Activated CD8-positive, alpha-beta memory T cell treated with anti-CD3 and anti-CD28 coated beads, Interleukin-2, amount 50 U/mL, for 48 hours (primary cell): ENCODE measurements around the gene NPPB.
A peak's percentile ranks its signal among the peaks of the same experiment; 100 is the strongest.
"Not testable (repeated sequence)": the region's sequence is repeated elsewhere in the genome, so short reads cannot be mapped to it uniquely, and the experiment has no call there.

Experiments
- DNase-seq: peaks from one replicate; pipeline ENCODE4 v3.0.0-alpha.2; 2020

The NPPB gene

DNA sequence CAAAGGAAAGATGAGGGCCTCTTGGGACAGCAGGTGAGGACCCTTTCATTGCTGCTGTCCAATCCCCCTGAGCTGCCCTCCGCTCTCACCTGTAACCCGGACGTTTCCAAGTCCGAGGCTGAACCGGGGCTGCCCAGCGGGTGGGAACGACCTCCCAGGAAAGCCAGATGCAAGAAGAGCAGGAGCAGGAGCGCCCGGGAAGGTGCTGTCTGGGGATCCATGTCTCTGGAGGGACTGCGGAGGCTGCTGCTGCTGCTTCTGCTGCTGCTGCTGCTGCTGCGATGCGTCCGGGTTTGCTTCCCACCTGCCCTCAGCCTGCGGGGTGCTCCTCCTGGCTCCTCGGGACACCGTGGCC, at the start of gene NPPB:
Gene NPPB (minus strand): TSS at position 333 of the 355 bp plus-strand sequence. CDS start 112 bp downstream, at position 221.
- no peak for DNase-seq

DNA sequence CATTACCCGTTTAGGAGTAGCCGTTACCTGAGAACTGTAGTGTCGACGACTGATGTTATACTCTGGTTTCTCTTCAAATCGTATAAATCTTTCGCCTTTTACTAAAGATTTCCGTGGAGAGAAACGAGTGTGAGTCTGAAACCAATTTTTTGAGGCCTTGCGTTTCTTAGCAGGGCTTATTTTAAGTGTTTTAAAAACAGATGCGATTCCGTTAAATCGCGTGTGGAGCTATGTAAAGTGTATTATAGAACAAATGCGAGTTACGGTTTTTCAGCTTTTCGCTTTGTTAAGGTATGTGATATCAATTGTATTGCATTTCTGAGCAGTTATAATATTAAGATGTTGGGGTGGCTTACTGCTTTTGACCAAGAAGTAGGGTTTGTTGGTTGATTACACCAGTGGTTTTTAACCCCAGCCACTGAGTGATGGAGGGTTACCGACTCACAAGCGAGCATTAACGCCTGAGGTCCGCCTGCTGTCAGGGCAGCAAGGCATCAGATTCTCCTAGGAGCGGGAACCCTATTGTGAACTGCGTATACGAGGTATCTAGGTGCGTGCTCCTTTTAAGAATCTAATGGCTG, 49.4 kb upstream of the NPPB start:
- peak; percentile 87 for DNase-seq

DNA sequence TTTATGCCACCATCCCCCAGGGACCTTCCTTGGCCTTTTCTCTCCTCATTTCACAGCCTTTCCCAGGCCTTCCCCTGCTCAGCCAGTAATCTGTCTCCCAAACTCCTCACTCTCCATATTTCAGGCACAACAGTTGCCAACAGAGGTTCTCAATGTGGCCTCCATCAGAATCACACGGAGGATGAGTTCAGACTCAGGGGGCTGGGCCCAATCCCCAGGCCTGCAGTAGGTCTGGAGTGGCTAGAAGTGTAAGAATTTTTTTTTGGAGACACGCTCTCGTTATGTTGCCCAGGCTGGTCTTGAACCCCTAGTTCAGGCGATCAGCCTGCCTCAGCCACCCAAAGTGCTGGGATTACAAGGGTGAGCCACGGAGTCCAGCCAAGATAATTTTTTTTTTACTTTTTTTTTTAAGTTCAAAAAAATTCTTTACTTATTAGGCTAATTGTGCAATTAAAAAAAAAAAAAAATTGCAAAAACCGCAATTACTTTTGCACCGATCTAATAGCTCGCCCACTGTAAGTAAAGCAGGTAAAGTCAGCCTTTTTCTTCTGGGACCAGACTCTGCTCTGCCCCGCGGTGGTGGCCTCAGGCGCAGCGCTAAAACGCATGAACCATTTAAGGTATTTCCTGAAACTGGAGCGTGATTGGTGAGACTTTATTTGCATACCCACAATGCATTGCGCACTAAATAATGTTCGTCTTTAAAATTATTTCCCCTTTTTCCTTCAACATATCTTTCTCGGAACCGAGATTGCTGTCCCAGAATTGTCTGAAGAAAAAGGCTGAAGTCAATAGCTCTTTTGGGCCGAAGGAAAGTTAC, 48.7 kb upstream of the NPPB start:
- peak; percentile 83 for DNase-seq

DNA sequence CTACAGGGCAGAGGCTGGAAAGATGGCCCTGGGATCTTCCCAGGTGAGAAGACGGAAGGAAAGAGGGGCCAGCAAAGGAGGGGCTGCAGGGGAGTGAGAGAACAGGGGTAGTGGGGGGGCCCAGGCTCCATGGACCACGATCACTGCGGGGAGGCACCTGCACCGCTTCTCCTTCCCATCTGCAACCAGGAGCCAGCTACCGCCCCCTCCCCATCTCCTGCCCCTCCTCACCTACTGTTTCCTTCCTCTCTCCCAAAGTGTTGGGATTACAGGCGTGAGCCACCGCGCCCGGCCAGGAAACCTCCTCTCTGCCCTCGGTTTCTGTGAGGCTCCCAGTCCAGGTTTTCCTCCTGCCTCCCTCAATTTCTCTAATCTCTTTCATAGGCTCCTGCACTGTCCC, 48.1 kb upstream of the NPPB start:
- no peak for DNase-seq

DNA sequence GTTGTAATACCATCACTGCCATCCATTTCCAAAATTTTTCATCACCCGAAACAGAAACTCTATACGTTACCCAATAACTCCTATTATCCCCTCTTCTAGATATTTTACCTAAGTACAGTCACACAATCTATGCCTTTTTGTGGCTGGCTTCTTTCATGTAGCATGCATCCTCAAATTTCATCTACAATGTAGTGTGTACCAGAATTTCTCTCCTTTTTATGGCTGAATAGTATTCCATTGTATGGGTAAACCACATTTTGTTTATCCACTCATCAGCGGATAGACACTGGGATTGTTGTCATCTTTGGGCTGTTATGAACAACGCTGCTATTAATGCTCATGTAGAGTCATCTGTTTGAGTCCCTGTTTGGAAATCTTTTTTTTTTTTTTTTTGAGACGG, 46.2 kb upstream of the NPPB start:
- DNase-seq, result no peak

DNA sequence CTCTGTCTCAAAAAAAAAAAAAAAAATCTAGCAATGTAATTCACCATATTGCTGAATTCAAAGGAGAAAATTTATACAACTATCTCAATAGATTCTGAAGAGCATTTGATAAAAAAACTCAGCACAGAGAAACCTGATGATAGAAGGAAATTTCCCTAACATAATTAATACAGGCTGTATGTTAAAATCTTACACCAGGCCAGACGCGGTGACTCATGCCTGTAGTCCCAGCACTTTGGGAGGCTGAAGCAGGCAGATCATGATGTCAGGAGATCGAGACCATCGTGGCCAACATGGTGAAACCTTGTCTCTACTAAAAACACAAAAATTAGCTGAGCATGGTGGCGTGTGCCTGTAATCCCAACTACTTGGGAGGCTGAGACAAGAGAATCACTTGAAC, 45.4 kb upstream of the NPPB start:
- not testable (repeated sequence) for DNase-seq

DNA sequence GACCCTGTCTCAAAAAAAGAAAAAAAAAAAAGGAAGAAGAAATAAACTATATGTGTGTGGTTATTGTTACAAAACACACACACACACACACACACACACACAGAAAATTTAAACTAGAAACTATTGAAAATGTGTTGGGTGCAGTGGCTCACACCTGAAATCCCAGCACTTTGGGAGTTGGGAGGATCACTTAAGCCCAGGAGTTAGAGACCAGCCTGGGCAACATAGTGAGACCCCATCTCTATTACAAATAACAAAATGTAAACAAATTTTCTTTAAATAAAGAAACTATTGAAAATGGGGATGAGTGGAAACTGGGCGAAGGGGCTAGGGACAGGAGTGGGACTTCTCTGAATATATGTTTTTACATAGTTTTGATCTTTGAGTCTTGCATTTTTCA, 44.5 kb upstream of the NPPB start:
- no peak for DNase-seq

DNA sequence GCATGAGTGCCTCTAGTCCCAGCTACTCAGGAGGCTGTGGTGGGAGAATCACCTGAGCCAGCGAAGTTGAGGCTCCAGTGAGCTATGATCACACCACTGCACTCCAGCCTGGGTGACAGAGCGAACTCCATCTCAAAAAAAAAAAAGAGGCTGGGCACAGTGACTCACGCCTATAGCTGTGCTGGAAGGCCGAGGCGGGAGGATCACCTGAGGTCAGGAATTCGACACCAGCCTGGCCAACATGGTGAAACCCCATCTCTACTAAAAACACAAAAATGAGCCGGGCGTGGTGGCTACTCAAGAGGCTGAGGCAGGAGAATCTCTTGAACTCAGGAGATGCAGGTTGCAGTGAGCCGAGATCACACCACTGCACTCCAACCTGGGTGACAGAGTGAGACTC, 42.7 kb upstream of the NPPB start:
- not testable (repeated sequence) for DNase-seq

DNA sequence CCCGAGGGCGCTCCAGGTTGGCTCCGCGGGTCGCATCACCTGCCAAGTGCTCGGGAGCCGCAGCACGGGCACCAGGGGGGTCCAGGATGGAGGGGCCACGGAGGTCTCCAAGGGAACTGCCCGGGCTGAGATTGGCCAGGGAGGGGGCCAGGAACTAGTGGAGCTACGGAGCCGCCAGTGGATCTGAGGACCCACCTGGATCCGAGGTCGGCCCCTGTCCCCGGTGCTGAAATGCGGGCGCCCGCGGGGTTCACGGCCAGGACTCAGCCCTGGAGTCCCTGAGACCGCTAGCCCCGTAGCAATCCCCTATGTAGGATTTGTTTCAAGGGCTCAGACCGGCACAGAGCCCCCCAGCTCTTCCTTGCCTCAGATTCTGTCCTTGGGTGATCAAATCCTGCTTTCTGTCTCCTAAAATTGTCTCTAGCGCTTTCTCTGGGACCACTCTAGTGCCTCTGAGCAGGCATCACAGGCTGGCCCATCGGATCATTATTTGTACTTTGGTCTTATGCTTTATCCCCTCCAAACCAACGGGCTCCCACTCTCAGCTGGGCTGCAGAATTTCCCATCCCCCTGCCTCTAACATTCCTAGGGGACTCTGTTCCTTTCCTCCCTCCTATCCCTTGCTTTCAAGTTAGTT, 40.2 kb upstream of the NPPB start:
- no peak for DNase-seq

DNA sequence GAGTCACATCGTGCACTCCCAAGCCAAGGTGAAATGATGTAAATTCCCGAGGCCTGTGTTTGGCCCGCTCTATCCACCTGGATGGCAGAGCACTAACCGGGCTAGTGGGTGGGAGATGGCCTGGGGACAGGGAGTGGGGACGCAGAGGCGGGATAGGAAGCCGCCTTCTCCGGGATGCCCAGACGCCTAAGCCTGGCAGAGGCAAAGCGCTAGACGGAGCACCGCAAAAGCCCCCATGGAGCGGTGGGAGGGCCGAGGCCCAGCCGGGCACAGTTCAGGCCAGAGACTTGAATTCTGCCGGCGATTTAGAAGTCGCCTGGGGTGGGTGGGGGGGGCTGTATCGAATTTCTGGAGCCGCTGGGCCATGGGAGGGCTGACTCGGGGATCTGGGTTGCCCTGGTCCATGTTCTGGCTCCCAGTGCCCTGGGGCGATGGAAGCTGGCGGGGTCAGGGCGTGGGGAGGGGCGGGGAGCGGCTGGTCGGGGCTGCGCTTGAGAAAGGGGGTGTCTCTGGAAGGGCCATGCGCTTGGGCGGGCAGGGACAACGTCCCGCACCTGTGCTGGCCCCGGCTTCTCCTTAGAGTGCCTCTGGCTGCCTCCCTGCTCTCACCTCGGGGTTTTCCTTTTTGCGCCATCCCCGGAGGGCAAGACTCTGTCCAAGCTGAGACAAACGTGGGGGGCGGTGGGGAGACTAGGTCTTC, 39.5 kb upstream of the NPPB start:
- DNase-seq, result no peak

DNA sequence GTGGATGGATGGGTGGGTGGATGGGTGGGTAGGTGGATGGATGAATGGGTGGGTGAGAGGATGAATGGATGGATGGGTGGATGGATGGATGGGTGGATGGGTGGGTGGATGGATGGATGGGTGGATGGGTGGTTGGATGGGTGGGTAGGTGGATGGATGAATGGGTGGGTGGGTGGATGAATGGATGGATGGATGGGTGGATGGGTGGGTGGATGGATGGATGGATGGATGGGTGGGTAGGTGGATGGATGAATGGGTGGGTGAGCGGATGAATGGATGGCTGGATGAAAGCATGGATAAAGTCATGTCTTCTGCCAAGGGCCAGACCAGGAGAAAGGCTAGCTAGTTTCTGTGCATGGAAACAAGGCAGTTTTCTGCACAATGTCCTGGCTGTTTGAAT, 35.8 kb upstream of the NPPB start:
- not testable (repeated sequence) for DNase-seq

DNA sequence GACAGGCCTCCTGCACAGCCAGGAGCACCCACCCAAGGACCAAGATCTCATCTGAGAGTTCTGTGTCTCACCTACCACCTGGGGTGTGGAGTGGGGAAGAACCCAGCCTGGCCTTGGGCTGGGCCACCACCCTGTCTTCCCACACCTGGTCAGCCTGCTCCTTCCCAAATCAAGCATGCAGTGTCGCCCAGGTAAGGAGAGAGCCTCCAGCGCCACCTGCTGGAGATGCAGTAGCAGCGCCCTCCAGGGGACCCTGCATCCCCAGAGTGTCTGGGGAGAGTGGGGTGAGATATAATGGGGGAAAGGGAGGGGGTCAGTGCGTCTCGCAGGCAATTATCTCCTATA, 35.1 kb upstream of the NPPB start:
- DNase-seq, result peak; percentile 90

DNA sequence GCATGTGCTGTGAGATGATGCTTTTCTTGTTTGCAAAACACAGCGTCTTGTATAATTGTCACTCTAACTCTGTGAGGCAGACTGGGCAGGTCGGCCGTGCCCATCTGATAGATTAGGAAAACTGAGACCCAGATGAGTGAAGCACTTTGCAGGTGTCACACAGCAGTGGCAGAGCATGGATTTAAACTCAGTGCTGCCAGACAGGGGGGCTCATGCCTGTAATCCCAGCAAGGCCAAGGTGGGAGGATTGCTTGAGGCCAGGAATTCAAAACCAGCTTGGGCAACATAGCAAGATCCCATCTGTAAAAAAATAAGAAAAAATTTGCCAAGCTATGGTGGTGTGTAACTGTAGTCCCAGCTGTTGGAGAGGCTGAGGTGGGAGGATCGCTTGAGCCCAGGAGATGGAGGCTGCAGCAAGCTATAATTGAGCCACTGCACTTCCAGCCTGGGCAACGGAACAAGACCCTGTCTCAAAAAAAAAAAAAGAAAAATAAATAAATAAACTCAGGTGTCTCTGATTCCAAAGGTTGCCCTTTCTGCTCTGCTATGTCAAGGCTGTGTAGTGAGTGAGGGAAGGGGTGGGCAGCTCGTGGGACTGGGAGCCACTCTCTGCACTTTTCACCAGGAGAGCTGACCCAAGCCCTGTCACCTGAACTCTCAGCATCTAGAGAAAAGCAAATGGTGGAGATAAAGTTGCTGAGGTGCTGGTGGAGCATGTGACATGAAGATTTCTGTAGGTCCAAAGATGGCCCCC, 32.9 kb upstream of the NPPB start:
- no peak for DNase-seq

DNA sequence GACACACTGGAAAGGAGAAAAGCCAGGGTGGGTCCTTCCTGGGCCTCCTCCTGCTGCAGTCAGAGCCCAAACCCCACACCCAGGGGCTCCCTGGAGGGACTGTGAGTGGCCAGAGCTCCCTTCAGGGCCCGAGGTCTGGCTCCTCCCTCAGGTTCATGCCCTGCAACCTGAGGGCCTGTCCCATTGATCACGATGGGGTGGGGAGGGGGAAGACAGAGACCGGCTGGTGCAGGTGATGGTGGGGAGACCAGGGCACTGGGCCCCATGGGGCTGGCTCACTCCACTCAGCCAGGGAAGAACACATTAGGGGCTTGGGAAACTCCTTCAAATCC, 30.1 kb upstream of the NPPB start:
- no peak for DNase-seq

DNA sequence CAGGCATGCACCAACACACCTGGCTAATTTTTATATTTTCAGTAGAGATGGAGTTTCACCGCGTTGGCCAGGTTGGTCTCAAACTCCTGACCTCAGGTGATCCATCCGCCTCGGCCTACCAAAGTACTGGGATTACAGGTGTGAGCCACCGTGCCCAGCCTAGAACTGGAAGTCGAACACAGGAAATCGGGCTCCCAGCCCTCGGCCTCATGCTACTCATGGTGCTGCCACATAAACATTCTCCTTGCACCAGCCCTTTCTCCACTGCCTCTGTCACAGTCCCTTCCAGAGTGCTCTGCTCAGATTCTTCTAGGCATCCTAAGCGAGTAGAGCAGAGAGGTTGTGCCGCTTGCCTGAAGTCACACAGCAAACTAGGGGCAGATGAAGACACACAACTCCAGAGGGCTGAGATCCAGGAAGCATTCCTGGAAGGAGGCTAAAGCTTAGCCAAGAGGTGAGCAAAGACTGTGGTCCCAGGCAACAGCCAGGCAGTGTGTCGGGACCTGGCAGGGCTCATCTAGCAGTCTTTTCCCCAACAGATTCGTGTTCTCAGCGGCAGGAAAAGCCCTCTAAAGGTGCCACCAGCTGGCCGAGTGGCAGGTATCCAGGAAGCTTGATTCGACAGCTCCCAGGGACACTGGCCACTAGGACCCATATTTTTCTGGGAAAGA, 29.6 kb upstream of the NPPB start:
- DNase-seq, result no peak

DNA sequence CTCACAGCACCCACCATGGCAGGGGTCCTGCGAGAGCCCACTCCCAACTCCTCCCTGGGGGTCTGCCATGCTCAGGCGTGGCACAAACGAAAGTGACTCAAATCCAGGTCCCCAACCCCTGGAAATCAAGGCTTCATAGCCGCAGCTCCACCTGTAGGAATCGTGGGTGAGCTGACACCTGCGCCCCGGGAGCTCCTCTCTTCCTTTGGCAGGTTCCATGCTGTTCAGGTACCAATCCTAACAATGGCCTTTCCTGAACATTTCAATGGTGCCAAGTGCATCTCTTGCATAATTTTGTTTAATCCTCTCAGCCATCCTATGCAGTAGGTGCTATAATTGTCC, 28.9 kb upstream of the NPPB start:
- DNase-seq, result no peak

DNA sequence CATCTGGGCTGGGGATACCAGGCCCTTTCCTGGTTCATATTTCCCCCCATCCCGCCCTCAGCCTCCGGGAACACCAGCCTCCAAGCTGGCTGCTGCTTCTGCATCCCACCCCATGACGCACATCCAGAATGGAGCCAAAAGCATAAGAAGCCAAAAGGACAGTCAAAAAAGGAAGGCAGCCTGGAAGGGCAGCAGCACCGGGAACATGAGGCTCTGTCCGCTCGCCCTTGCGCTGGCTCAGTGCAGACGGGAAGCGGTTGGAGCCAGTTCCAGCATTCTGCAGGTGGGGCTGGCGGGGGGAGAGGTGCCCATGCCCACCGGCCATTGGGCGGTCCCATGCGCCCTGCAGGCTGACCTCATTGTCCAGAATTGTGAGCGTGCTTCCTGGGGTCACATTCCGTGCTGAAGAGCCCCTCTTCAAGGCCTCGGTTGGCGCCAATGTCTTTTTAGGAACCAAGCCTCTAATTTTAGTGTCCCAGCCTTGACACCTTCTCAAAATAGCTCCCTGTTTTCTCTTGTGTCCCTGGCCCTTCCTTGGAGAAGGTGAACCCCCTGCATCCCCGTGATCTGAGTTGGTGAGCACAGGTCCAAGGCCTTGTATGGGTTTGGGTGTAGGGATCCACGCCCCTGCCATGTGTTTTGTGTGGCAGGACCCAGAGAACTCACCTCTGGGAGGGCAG, 28.4 kb upstream of the NPPB start:
- no peak for DNase-seq

DNA sequence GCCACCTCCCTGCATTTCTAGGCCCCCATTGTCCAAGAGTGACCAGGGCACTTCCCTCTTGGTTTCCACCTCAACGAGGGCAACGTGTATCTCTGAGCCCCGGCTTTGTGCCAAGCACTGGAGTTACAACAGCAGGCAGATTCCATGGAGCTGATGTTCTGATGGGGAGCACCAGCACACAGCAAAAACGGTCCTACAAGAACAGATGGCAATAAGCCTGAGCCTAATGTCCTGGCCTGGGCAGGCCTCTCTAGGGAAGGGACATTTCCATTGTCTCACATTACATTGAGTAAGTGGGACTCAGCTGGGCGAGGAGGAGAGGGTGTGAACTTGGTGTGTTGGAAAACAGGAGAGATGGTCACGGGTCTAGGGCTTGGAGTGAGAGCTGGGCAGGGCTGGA, 27.2 kb upstream of the NPPB start:
- DNase-seq, result no peak

DNA sequence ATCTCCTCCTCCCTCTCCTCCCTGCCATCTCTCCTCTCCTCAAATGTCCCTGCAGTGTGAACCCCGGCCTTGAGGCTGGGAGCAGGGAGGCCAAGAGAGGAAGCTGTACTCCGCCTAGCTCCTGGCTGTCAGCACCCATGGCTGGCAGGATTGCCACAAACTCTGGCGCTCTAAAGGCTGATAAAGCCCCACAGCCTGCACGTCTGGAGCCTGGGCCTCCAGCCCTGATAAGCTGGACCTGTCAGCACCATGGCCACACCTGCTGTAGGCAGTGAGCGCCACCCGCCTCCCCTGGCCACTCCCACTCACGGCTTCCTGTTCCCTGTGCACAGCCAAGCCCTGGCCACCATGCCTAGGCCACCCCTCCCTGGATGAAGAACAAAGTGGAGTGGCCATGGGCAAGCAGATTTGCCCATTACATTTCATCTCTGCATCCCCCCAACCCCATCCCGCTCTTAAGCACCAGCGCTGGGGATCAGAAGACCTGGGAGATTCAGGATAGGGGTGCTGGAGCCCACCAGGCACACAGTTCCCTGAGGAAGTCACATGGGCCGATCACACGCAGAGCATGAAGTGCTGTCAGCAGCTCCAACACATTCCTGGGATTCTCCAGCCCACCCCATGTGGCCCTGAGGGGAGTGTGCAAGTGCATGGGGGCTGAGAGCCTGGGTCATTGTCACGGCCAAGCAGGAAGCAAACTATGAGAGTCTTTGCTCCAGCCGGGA, 24.2 kb upstream of the NPPB start:
- DNase-seq, result no peak

DNA sequence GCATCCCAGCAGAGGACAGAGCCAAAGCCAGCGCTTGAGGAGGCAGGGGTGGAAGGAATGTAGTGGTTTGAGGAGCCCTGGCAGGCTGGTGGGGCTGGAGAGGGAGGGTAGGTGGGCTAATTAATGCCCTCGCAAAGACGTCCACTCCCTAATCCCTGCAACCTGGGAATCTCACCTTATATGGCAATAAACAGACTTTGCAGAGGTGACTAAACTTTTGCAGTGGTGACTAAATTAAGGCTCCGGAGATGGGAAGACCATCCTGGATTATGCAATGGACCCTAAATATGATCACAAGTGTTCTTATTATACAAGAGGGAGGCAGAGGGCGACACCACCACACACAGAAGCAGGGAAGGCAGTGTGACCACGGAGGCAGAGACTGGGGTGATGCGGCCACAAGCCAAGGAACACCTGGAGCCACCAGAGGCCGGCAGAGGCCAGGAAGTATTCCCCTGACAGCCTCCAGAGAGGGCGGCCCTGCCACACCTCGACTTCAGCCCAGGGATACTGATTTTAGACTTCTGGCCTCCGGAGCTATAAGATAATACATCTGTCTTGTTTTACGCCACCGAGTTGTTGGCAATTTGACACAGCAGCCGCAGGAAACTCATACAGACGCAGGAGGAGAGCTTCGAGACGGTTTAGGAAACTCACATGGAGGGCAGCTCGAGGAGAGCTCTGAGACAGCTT, 23.1 kb upstream of the NPPB start:
- DNase-seq, result no peak
